Suprapubic skin (tissue), 4 donors: ENCODE results near the gene RPS6KA1. TPM values are rescaled to one million over a fixed set of nuclear protein-coding genes. Genes with fewer than 3 reads are reported as not detected.

Experiments used
- DNase-seq, 2 donors: peaks; one replicate each; pipeline ENCODE4 v3.0.0-alpha.2; 2019; ENCODE audit warnings: low spot score in 2 of 2
- H3K27ac ChIP-seq: fragments of 200-600 bp; sonication (generic); one replicate; pipeline ENCODE4 v1.5.1; 2019
- H3K27me3 ChIP-seq: fragments of 200-600 bp; sonication (generic); one replicate; pipeline ENCODE4 v1.5.1; 2019
- H3K36me3 ChIP-seq: fragments of 200-600 bp; sonication (generic); one replicate; pipeline ENCODE4 v1.5.1; 2019
- H3K4me1 ChIP-seq: fragments of 200-600 bp; sonication (generic); one replicate; pipeline ENCODE4 v1.5.1; 2019
- H3K4me3 ChIP-seq: fragments of 200-600 bp; sonication (generic); one replicate; pipeline ENCODE4 v1.5.1; 2019; ENCODE audit warnings: mild to moderate bottlenecking
- H3K9me3 ChIP-seq: fragments of 200-600 bp; sonication (generic); one replicate; pipeline ENCODE4 v1.5.1; 2019
- EP300 ChIP-seq: sonication (generic); formaldehyde crosslinking; IDR thresholded peaks from one replicate; pipeline ENCODE4 v1.6.1; 2017; ENCODE audit warnings: antibody characterized with exemption
- POLR2A ChIP-seq, 2 donors: fragments of 450-650 bp; IDR thresholded peaks; one replicate each; pipeline ENCODE4 v1.6.1; 2017; ENCODE audit warnings: antibody characterized with exemption in 2 of 2, mild to moderate bottlenecking in 2 of 2, moderate library complexity in 2 of 2
- POLR2AphosphoS5 ChIP-seq, 3 donors: sonication (generic); formaldehyde crosslinking; IDR thresholded peaks; one replicate each; pipeline ENCODE4 v1.6.1; 2017; ENCODE audit warnings: antibody characterized with exemption in 3 of 3
- WGBS: methylation state at CpG from one replicate; pipeline ENCODE4 v1.1.5; 2018; 5-methylcytosine and 5-hydroxymethylcytosine counted together
- total RNA-seq, 4 donors: library from RNA; depleted of rRNA; stranded (reverse); fragments of >200 nt; gene quantifications; one replicate each; pipeline ENCODE4 v1.1.0, GENCODE V29; 2016
- TF ChIP-seq, protein P1 (sequence below), 2 donors: fragments of 200-600 bp in 1 of 2; fragments of 450-650 bp in 1 of 2; sonication (generic) in 1 of 2; IDR thresholded peaks; one replicate each; pipeline ENCODE4 v1.5.1; 2016 to 2019; ENCODE audit warnings: antibody characterized with exemption in 2 of 2, mild to moderate bottlenecking in 1 of 2, moderate library complexity in 1 of 2

Gene RPS6KA1
- total RNA-seq, 4 donors from 2014 or later: 37.8 to 50.9 (median 43.7) TPM

DNA sequence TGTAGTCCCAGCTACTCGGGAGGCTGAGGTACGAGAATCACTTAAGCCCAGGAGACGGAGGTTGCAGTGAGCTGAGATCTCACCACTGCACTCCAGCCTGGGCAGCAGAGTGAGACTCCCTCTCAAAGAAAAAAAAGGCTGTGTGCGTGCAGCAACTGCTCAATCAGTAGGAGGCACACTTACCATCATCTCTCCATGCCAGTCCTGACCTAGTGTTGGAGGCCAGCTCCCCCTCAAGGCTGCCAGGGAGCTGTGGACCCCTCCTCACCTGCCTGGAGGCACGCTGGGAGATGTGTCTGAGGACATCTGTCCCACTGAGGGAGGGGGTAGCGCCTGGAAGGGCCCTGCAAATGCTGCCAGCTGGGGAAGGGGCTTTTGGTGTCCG is 11.9 kb downstream of the RPS6KA1 start:
- Histone ChIP-seq H3K27me3 (no peaks in the 10 kb centered on the region), H3K36me3 (peaks cover 9% of the 10 kb centered on the region), H3K4me1 (peaks cover 52% of the 10 kb centered on the region), H3K27ac (peak overlapping the region; percentile 70), H3K9me3 (no peaks in the 10 kb centered on the region), H3K4me3 (no peak overlapping the region)
- 82% methylated on average over 4 of the region's 7 CpGs for WGBS
- no peak for DNase-seq
- TF ChIP-seq, protein P1, sequence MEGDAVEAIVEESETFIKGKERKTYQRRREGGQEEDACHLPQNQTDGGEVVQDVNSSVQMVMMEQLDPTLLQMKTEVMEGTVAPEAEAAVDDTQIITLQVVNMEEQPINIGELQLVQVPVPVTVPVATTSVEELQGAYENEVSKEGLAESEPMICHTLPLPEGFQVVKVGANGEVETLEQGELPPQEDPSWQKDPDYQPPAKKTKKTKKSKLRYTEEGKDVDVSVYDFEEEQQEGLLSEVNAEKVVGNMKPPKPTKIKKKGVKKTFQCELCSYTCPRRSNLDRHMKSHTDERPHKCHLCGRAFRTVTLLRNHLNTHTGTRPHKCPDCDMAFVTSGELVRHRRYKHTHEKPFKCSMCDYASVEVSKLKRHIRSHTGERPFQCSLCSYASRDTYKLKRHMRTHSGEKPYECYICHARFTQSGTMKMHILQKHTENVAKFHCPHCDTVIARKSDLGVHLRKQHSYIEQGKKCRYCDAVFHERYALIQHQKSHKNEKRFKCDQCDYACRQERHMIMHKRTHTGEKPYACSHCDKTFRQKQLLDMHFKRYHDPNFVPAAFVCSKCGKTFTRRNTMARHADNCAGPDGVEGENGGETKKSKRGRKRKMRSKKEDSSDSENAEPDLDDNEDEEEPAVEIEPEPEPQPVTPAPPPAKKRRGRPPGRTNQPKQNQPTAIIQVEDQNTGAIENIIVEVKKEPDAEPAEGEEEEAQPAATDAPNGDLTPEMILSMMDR (IDR thresholded peaks at IDR 0.05): no peak
- TF ChIP-seq EP300 (no peak), POLR2A (IDR thresholded peaks at IDR 0.05) (no peak), POLR2AphosphoS5 (IDR thresholded peaks at IDR 0.05) (no peak)

DNA sequence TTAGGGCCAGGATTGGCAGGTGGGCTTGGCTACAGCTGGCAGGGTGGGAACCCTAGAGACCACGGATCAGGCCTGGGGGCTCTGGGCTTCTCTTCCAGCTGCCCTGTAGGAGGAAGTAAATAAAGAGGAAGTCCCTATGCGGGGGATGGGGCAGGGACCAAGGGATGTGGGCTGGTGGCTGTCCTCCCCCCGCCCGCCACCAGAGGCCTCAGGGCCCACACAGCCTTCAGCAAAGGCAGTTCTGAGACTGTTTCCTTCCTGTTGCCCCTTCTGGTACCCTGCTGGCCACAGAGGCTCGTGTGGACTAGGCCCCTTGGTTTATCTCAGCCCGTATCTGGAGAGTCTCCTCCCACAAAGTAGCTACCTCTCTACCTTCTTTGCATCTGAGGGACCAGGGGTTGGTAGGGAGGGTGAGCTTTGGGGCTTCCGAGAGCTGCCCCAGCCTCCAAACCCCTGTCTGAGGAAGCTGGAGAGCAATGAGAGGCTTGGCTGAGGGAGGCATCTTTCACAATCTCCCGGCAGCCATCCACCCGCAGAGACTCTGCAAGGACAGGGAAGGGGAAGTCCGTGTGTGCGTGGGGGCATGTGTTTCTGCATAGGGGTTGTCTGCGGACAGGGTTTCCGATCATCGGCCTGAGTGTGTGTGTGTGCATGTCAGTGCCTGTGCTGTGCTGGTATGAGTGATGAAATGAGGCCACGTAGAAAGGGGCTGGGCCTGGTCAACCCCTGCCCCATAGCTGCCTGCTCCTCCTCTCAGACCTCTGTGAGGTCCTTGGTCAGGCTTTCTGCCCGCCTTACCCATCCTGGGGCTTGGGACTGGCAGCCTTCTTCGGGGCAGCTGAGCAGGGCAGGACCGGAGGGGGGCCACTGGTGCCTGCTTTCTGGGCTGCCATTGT is 12.5 kb downstream of the RPS6KA1 start:
- WGBS: 31% methylated on average over 12 of the region's 18 CpGs
- peak in 1 of 2 donors; percentile 5 for TF ChIP-seq POLR2A (IDR thresholded peaks at IDR 0.05)
- TF ChIP-seq POLR2AphosphoS5 (IDR thresholded peaks at IDR 0.05): no peak
- TF ChIP-seq, protein P1 (IDR thresholded peaks at IDR 0.05): peak in 1 of 2 donors; percentile 15

DNA sequence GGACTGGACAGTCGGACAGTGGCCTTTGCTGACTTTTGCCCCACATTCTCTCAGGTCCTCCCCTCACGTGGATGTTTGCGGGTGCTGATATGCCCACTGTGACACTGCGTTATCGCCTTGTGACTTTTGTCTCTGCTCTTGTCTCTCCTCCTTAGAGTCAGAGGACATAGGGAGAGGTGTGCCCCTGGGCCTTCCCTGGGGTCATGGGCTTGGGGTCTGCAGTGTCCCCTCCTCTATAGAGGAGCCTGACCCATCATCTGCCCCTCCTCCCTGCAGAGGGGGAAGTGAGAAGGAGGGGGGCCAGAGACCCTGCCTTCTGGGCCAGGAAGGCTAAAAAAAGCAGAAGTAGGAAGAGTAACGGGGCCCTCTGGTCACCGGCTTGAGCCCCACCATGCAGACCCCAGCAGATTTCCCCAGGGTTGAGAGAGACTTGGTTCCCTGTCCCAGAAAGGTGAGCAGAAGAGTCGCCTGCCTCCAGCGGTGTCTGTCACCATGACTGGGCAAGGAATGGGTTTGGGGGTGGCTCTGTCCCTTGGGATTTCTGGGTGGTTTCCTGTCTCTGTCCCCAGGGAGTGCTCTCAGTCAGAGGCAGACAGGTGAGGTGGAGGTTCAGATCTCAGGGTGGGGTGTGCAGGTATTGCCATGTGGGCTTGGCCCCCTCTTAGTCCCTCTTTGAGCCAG is 13.3 kb downstream of the RPS6KA1 start:
- DNase-seq: no peak
- no peaks in the 10 kb centered on the region for H3K27me3 ChIP-seq
- no peaks in the 10 kb centered on the region for H3K36me3 ChIP-seq
- peak overlapping the region; percentile 68 for H3K27ac ChIP-seq
- TF ChIP-seq POLR2A (IDR thresholded peaks at IDR 0.05) (no peak), POLR2AphosphoS5 (IDR thresholded peaks at IDR 0.05) (no peak), EP300 (no peak)
- TF ChIP-seq, protein P1 (IDR thresholded peaks at IDR 0.05): no peak
- H3K4me3 ChIP-seq: peak overlapping the region; percentile 14
- WGBS: 80% methylated on average over 9 of the region's 9 CpGs
- H3K9me3 ChIP-seq: no peaks in the 10 kb centered on the region
- peaks cover 52% of the 10 kb centered on the region for H3K4me1 ChIP-seq

More for the DNA sequence above, 12.5 kb downstream of the RPS6KA1 start:
- H3K36me3 ChIP-seq: peaks cover 5% of the 10 kb centered on the region
- H3K4me3 ChIP-seq: peak overlapping the region; percentile 14
- H3K4me1 ChIP-seq: peaks cover 52% of the 10 kb centered on the region
- no peaks in the 10 kb centered on the region for H3K27me3 ChIP-seq
- peak in 1 of 2 donors; percentile 85 for DNase-seq
- H3K9me3 ChIP-seq: no peaks in the 10 kb centered on the region
- H3K27ac ChIP-seq: peak overlapping the region; percentile 70

- no peaks in the 10 kb centered on the region for H3K9me3 ChIP-seq
- peak overlapping the region; percentile 14 for H3K4me3 ChIP-seq
- H3K4me1 ChIP-seq: peaks cover 52% of the 10 kb centered on the region
- no peak for TF ChIP-seq EP300
- TF ChIP-seq POLR2AphosphoS5 (IDR thresholded peaks at IDR 0.05): no peak
- TF ChIP-seq, protein P1 (IDR thresholded peaks at IDR 0.05): no peak
- no peak for TF ChIP-seq POLR2A (IDR thresholded peaks at IDR 0.05)
- DNase-seq: no peak
- WGBS: 78% methylated on average over 4 of the region's 5 CpGs
- H3K27ac ChIP-seq: peak overlapping the region; percentile 68
- H3K27me3 ChIP-seq: no peaks in the 10 kb centered on the region
- peaks cover 4% of the 10 kb centered on the region for H3K36me3 ChIP-seq
These were observed 13.9 kb downstream of the RPS6KA1 start for GRCh38 chr1:26543462-26543861.

DNA sequence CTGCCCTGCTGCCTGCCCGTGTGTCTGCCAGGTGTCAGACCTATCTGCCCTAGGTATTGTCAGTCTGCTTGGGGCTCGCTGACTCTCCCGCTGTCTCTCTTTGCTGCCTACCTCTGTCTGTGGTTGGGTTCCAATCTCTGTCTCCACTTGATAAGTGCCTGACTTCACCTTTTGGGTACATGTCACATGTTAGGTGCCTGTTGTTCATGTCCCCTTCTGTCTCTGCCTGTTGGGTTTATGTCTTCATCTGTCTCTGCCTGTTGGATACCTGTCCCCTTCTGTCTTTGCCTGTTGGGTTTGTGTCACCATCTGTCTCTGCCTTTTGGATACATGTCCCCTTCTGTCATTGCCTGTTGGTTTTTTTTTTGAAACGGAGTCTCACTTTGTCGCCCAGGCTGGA is 14.6 kb downstream of the RPS6KA1 start:
- Histone ChIP-seq H3K27ac (peak overlapping the region; percentile 68), H3K9me3 (no peaks in the 10 kb centered on the region), H3K36me3 (peaks cover 4% of the 10 kb centered on the region), H3K27me3 (no peaks in the 10 kb centered on the region), H3K4me1 (peaks cover 50% of the 10 kb centered on the region), H3K4me3 (no peak overlapping the region)
- WGBS: 84% methylated on average over 5 of the region's 5 CpGs
- no peak for DNase-seq
- TF ChIP-seq POLR2AphosphoS5 (IDR thresholded peaks at IDR 0.05) (no peak), POLR2A (IDR thresholded peaks at IDR 0.05) (no peak), EP300 (no peak)
- TF ChIP-seq, protein P1 (IDR thresholded peaks at IDR 0.05): no peak
